Measurements from ENCODE around the gene OBSCN.

The OBSCN gene

DNA sequence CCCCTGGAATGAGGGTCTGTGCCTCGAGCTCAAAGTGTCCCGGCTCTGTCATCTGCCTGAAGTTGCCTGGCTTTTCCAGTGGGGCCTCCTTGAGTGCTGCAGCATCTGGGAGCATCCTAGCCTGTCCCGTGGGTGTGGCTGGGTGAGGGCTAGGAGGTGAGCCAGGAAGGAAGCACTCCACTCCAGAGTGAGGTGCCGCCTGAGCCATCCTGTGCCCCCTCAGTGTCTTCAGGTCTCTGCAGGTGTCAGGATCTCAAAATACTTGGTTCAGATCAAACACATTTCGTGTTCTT is 30.7 kb upstream of the OBSCN start:
- in situ Hi-C loops (cut with MboI; ENCODE audit: low sequenced_read_pairs, unreplicated experiment), result no loop called here
- DNase-seq (ENCODE audit: low spot score), result no peak
- TF ChIP-seq, protein P1, sequence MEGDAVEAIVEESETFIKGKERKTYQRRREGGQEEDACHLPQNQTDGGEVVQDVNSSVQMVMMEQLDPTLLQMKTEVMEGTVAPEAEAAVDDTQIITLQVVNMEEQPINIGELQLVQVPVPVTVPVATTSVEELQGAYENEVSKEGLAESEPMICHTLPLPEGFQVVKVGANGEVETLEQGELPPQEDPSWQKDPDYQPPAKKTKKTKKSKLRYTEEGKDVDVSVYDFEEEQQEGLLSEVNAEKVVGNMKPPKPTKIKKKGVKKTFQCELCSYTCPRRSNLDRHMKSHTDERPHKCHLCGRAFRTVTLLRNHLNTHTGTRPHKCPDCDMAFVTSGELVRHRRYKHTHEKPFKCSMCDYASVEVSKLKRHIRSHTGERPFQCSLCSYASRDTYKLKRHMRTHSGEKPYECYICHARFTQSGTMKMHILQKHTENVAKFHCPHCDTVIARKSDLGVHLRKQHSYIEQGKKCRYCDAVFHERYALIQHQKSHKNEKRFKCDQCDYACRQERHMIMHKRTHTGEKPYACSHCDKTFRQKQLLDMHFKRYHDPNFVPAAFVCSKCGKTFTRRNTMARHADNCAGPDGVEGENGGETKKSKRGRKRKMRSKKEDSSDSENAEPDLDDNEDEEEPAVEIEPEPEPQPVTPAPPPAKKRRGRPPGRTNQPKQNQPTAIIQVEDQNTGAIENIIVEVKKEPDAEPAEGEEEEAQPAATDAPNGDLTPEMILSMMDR (IDR thresholded peaks at IDR 0.05; ENCODE audit: borderline replicate concordance, control extremely low read depth, extremely low read depth, insufficient read depth, missing control alignments), result no peak

DNA sequence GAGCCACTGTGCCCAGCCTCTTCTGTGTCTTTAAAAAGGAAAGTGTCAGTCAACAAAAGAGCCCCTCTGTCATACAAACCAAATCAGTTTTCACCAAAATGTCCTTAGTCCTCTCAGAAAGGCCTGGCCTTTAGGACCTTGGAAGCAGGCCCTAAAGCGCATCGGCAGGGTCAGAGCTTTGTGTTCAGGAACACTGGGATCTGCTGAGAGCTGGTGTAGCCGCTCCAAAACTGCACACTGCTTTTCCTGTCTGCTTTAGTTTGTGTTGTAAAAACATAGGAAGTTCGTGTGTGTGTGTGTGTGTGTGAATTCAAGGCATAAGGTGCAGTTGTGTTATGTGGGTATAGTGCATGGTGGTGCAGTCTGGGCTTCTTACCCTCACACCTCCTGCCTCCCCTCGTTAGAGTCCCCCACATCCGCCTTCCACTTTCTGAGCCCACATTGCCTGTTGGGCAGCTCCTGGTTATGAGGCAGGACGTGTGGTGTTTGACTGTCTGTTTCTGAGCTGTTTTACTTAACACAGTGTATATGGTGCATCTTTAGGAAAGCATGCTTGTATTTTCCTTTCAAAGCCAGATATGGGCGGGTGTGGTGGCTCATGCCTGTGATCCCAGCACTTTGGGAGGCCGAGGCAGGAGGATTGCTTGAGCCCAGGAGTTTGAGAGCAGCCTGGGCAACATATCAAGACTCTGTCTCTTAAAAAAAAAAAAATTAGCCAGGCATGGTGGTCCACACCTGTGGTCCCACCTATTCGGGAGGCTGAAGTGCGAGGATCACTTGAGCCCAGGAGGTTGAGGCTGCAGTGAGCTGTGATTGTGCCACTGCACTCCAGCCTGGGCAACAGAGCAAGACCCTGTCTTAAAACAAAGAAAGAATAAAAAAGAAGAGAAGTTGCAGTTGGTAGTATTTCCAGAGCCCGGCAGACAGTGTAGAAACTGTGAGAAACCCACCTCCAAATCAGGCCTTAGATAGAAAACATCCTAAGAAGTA is 29.8 kb upstream of the OBSCN start:
- in situ Hi-C loops (cut with MboI; ENCODE audit: low sequenced_read_pairs, unreplicated experiment), result no loop called here

DNA sequence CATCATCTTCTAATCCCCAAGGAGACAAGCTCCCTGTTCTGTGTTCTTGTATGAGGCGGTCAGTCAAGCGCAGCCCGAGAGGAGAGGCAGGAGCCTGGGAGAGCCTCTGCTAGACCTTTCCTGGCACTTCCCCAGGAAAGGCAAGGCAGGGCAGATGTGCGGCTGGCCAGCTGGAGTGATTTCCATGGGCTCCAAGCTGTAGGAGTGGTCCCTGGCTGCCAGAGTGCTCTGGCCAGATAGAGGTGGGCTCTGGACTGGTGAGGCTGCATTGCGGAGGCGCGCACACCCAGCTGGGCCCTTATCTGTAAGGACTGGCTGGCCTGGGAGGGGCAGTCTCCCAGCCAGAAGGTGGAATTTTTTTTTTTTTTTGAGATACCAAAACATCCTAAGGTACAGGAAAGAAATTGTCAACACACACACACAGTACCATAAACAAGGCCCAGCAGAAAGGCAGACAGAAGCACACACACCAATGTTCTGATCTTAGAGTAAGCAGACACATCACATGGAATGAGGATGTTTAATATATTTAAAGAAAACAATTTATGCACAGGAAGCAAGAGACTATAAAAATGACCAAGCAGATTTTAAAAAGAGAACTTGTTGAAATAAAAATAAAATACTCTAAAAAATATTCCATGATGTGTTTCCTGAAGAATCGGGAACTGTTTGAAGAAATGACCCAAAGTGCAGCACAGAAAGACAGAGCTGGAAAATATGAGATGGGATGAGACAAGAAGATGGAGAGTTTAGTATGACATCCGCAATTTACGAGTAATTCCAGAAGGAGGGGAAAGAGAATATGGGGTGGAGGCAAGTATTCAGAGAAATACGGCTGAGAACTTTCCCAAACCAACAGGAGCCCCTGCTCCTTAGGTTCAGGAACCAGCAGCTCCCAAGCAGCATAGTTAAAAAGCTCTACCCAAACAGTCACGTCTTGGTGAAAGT is 28.8 kb upstream of the OBSCN start:
- in situ Hi-C loops (cut with MboI; ENCODE audit: low sequenced_read_pairs, unreplicated experiment), result no loop called here
- no peak for DNase-seq (ENCODE audit: low spot score)
- TF ChIP-seq, protein P1 (IDR thresholded peaks at IDR 0.05; ENCODE audit: borderline replicate concordance, control extremely low read depth, extremely low read depth, insufficient read depth, missing control alignments), result no peak

More for the DNA sequence above, 29.8 kb upstream of the OBSCN start:
- no peak for DNase-seq (ENCODE audit: low spot score)
- TF ChIP-seq, protein P1 (IDR thresholded peaks at IDR 0.05; ENCODE audit: borderline replicate concordance, control extremely low read depth, extremely low read depth, insufficient read depth, missing control alignments), result no peak

DNA sequence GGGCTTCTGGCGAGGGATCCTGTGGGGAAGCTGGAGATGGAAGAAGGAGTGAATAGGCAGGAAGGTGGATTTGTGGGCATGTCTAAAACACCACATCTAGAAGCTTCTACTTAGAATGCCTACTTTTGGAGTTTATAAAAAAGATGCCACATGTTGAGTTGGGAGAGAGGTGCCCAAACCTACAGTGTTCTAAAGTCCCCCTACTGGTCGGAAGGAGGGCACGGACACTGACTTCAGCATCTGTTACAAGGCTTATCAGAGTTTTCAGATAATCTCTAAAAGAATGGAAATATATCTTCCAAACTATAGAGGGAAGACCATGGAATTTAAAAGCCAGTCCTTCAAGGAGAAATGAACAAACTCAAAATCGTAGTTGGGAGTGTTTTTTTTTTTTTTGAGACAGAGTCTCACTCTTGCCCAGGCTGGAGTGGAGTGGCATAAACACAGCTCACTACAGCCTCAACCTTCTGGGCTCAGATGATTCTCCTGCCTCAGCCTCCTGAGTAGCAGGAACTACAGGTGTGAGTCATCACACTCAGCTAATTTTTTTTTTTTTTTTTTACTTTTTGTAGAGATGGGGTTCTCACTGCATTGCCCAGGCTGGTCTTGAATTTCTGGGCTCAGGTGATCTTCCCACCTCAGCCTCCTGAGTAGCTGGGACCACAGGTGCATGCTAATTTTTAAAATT is 27.4 kb upstream of the OBSCN start:
- no peak for DNase-seq (ENCODE audit: low spot score)
- in situ Hi-C loops (cut with MboI; ENCODE audit: low sequenced_read_pairs, unreplicated experiment), result no loop called here
- TF ChIP-seq, protein P1 (IDR thresholded peaks at IDR 0.05; ENCODE audit: borderline replicate concordance, control extremely low read depth, extremely low read depth, insufficient read depth, missing control alignments), result no peak

DNA sequence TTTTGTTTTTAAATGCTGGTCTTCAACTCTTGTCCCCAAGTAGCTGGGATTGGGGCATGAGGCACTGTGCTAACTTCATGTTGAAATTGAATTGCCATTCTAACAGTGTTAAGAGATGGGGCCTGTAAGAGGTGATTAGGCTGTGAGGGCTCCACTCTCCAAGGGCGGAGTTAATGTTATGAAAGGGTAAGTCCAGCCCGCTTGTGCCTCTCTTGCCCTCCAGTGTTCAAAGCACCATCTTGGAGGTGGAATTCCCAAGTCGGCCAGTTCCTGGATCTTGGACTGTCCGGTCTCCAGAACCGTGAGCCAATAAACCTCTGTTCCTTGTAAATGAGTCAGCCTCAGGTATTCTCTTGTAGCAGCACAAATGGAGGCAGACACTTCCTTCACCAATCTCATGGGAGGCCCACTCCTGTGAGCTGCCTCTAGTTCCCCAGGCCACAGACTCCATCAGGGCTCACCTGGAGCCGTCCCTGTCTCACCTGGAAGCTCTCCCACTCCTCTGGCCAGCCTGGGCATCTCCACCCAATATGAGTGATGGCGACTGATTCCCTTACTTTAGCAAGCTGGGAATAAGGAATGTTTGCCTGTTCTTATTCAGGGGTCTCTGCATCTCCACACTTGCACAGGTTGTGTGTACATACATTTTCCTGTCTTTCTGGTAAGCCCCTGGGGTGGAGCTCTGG is 26.7 kb upstream of the OBSCN start:
- DNase-seq (ENCODE audit: low spot score), result no peak
- TF ChIP-seq, protein P1 (IDR thresholded peaks at IDR 0.05; ENCODE audit: borderline replicate concordance, control extremely low read depth, extremely low read depth, insufficient read depth, missing control alignments), result no peak
- in situ Hi-C loops (cut with MboI; ENCODE audit: low sequenced_read_pairs, unreplicated experiment), result no loop called here
